ENCODE results near the gene PITPNM1. TPM values are rescaled to one million over a fixed set of nuclear protein-coding genes. Genes with fewer than 3 reads are reported as not detected.

PITPNM1 gene
- total RNA-seq, 4 donors from 2014 or later, result 12.4 to 25.7 (median 19.7) TPM

DNA sequence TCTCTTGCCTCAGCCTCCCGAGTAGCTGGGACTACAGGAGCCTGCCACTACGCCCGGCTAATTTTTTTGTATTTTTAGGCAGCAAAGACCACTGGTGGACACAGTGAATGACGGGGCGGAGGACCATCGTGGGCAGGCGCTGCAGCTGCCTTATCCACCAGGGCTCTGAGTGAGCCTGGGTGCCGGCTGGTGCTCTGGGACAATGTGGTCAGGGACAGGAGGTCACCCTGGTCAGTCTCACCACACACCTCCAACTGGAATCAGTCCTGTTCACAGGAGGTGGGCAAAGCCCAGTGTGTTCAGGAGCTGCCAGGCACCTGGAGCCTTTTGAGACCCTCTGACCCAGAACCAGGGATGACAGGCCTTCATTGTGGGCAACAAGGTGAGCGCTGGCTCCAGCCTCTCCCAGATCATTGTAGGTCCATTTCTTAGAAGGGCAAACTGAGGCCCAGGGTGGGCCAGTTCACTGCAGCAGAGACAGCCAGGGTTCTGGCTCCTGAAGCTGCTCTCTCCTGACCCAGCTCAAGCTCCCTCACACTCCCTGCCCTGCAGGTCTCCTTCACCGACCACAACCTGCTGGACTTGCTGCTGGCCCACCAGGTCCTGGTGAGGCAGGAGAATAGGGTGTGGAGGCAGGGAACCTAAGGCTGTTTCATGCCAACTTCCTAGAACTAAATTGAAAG lies 33.8 kb upstream of the PITPNM1 start:
- no peaks in the 10 kb centered on the region for H3K36me3 ChIP-seq
- no peak overlapping the region for H3K4me3 ChIP-seq
- no peak overlapping the region for H3K27ac ChIP-seq
- 81% methylated on average over 10 of the region's 10 CpGs for WGBS
- no peaks in the 10 kb centered on the region for H3K9me3 ChIP-seq
- no peaks in the 10 kb centered on the region for H3K4me1 ChIP-seq
- no peak for TF ChIP-seq POLR2AphosphoS5 (IDR thresholded peaks at IDR 0.05)
- no peak for TF ChIP-seq EP300 (IDR thresholded peaks at IDR 0.05)
- TF ChIP-seq POLR2A (IDR thresholded peaks at IDR 0.05), result no peak
- TF ChIP-seq, protein P1, sequence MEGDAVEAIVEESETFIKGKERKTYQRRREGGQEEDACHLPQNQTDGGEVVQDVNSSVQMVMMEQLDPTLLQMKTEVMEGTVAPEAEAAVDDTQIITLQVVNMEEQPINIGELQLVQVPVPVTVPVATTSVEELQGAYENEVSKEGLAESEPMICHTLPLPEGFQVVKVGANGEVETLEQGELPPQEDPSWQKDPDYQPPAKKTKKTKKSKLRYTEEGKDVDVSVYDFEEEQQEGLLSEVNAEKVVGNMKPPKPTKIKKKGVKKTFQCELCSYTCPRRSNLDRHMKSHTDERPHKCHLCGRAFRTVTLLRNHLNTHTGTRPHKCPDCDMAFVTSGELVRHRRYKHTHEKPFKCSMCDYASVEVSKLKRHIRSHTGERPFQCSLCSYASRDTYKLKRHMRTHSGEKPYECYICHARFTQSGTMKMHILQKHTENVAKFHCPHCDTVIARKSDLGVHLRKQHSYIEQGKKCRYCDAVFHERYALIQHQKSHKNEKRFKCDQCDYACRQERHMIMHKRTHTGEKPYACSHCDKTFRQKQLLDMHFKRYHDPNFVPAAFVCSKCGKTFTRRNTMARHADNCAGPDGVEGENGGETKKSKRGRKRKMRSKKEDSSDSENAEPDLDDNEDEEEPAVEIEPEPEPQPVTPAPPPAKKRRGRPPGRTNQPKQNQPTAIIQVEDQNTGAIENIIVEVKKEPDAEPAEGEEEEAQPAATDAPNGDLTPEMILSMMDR (IDR thresholded peaks at IDR 0.05), result no peak
- H3K27me3 ChIP-seq, result no peaks in the 10 kb centered on the region
- no peak for DNase-seq (ENCODE audit: low spot score in 2 of 2)

DNA sequence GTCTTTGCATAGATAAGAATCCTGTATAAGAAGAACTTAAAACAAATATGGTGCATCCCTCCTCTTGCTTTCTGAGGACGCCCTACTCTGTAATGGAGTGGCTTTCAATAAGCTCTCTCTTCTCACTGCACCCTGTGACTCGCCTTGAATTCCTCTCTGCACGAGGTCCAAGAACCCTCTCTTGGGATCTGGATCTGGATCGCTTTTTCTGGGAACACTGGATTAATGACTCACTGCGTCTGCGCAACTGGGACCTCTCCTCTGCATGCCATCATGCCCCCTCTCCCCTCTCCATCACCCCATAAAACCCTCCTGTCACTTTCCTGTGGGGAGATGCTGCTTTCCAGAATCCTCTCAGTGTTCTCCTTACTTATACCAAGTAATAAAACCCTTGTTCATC lies 33.1 kb upstream of the PITPNM1 start:
- H3K9me3 ChIP-seq, result no peaks in the 10 kb centered on the region
- TF ChIP-seq EP300 (IDR thresholded peaks at IDR 0.05) (no peak), POLR2A (IDR thresholded peaks at IDR 0.05) (no peak), POLR2AphosphoS5 (IDR thresholded peaks at IDR 0.05) (no peak)
- TF ChIP-seq, protein P1 (IDR thresholded peaks at IDR 0.05), result no peak
- H3K4me1 ChIP-seq, result no peaks in the 10 kb centered on the region
- no peaks in the 10 kb centered on the region for H3K27me3 ChIP-seq
- H3K36me3 ChIP-seq, result no peaks in the 10 kb centered on the region
- no peak overlapping the region for H3K4me3 ChIP-seq
- no peak for DNase-seq (ENCODE audit: low spot score in 2 of 2)
- no peak overlapping the region for H3K27ac ChIP-seq
- WGBS, result 58% methylated on average over 6 of the region's 6 CpGs

DNA sequence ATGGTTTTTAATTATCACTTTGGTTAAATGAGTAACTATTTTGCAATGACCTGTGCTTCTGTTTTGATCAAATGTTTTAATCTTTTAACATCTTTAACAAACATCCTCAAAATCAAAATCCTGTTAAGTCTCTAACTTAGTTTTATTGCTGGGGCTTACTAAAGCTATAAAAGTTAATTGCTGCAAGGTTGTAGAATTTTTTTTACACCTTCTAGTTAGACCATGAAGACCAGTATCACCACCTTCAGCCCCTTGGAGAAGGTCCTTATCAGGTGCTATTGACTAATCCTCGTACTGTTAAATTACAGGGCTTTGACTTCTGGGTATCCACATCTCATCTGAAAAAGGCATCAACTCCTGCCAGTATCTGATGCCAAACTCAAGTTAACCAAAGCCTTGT lies 30.4 kb upstream of the PITPNM1 start:
- no peak overlapping the region for H3K27ac ChIP-seq
- WGBS, result 79% methylated on average over 1 of the region's 1 CpG
- DNase-seq (ENCODE audit: low spot score in 2 of 2), result no peak
- no peaks in the 10 kb centered on the region for H3K4me1 ChIP-seq
- TF ChIP-seq POLR2AphosphoS5 (IDR thresholded peaks at IDR 0.05), result no peak
- TF ChIP-seq POLR2A (IDR thresholded peaks at IDR 0.05), result no peak
- TF ChIP-seq EP300 (IDR thresholded peaks at IDR 0.05), result no peak
- H3K36me3 ChIP-seq, result no peaks in the 10 kb centered on the region
- H3K9me3 ChIP-seq, result no peaks in the 10 kb centered on the region
- H3K27me3 ChIP-seq, result peaks cover under 1% of the 10 kb centered on the region
- H3K4me3 ChIP-seq, result no peak overlapping the region

DNA sequence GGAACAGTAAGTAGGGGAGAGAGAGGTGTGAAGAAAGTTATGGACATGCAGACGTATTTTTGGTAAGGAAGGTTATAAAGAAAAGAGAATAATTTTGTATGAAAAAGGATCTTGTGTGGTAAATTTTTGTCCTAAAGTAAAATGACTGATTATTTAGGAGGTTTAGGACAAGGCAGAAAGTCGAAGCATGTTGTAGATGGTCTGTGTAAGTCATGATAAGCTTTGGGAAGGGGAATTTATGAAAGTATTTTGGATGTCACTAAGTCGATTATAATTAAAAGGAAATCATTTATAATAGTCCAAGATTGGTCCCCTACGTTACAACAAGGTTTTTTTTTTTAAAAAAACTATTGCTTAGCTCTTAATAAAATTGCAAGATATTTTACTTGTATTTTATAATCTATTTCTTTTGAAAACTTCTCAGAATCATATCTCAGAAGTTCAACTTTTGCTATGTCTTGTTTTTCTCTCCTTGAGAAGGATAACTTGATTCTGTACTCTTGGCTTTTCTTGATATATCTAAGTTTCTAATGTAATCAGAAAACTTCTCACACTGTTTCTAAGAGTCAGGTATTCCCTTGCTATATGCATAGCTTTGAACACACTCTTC lies 29.0 kb upstream of the PITPNM1 start:
- H3K4me1 ChIP-seq, result no peaks in the 10 kb centered on the region
- H3K27me3 ChIP-seq, result peaks cover 2% of the 10 kb centered on the region
- 35% methylated on average over 4 of the region's 4 CpGs for WGBS
- no peak for DNase-seq (ENCODE audit: low spot score in 2 of 2)
- TF ChIP-seq EP300 (IDR thresholded peaks at IDR 0.05) (no peak), POLR2A (IDR thresholded peaks at IDR 0.05) (no peak), POLR2AphosphoS5 (IDR thresholded peaks at IDR 0.05) (no peak)
- TF ChIP-seq, protein P1 (IDR thresholded peaks at IDR 0.05), result no peak
- no peak overlapping the region for H3K27ac ChIP-seq
- H3K36me3 ChIP-seq, result no peaks in the 10 kb centered on the region
- no peaks in the 10 kb centered on the region for H3K9me3 ChIP-seq
- H3K4me3 ChIP-seq, result no peak overlapping the region

DNA sequence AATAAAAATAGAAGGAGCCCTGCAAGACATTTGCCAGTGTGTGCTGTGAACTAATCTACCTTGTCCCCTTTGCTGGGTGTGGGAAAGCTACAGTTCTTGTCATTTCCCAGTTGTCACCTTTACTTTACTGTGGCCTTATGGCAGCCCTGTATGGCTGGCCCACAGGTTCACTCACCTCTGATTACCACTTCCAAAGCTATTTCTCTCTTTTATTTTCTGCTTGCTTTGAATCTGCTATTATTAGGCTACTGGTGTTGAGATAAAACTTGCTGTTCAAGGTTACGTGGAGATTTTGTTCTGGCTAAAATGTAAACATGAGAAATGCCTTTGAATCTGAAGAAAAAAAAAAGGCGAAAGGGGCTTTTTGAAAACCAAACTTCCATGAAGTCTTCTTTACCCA lies 27.7 kb upstream of the PITPNM1 start:
- TF ChIP-seq POLR2A (IDR thresholded peaks at IDR 0.05) (no peak), POLR2AphosphoS5 (IDR thresholded peaks at IDR 0.05) (no peak), EP300 (IDR thresholded peaks at IDR 0.05) (no peak)
- TF ChIP-seq, protein P1 (IDR thresholded peaks at IDR 0.05), result no peak
- no peak for DNase-seq (ENCODE audit: low spot score in 2 of 2)
- no peaks in the 10 kb centered on the region for H3K9me3 ChIP-seq
- no peaks in the 10 kb centered on the region for H3K36me3 ChIP-seq
- H3K4me1 ChIP-seq, result no peaks in the 10 kb centered on the region
- H3K27ac ChIP-seq, result no peak overlapping the region
- WGBS, result 88% methylated on average over 2 of the region's 2 CpGs
- no peak overlapping the region for H3K4me3 ChIP-seq
- H3K27me3 ChIP-seq, result peaks cover 6% of the 10 kb centered on the region
